Brain pericyte (primary cell): ENCODE measurements around the gene MIEF1.

Experiments used
- DNase-seq: peaks from one replicate; pipeline ENCODE4 v3.0.0-alpha.2; 2012; ENCODE audit warnings: low read depth, low spot score

Gene MIEF1

DNA sequence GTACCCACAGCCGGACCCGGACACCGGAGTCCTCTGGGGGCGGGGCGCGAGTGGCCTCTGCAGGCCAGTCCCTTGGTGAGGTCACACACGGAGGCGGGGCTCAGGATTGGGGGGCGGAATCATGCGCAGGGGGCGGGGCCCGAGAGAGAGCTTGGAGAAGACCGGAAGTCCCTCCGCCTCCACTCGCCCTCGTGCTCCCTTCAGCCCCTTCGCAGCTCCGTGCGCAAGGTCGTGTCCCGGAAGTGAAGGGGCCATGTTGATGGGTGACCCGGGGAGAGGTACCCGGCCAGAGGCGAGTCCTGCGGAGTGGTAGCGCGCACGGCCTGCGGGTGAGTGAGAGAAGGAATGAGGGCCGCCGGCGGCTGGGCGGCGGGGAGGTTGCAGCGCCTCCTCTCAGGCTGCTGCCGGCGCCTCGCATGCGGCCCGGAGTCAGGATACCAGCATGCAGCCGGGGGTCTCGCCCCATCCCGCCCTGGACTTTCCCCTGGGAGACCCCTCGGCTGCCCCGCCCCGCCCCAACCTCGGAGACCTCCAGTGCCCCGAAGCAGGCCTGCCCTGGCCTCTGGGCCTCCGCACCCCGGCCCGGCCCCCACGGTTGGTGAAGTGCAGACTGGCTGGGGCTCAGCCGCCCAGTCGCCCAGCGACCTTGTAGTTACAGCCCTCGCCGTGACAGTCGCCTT is at the start of gene MIEF1:
MIEF1 (plus strand) TSS at position 182 of the 680 bp plus-strand sequence. CDS start 9,005 bp downstream, outside the sequence.
- peak; percentile 80 for DNase-seq

DNA sequence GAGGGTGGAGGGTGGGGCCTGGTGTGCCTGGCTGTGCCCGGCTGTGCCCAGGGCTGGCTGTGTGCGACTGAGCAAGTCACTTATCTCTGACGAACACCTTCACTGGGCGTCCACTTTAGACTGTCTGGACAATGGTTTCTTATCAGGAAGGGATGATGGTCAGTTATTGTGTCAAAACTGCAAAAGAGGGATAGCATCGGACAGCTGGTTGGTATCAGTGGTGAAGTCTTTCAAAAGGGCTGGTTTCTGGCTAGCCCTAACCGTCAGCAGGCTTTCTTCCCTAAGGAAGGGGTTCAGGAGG is 49.4 kb upstream of the MIEF1 start:
- no peak for DNase-seq

DNA sequence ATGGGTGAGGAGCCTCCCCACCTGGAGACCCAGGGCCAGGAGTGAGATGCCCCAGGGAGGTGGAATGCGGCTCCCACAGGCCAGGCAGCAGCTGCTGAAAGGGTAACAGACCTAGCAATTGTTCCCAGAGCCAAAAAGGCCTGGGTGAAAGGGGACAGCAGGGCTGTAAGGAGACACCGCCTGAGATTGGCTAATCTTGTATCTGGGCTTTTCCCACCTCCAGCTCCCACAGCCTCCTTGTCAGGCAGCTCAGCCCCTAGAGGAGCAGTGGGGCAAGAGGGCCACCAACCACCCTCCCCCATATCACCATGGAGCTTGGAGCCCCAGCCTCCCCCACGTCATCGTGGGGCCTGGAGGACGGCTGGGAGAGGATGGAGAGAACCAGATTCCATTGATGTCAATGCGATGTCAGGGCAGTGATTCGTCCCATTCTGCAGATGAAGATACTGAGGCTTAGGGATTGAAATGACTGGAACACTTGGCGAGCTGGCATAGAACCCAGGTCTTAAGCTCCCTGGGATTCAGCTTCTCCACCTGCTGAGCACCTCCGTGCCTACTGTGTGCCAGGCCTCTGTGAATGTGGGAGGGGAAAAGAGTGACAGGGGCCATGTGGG is 48.2 kb upstream of the MIEF1 start:
- no peak for DNase-seq

DNA sequence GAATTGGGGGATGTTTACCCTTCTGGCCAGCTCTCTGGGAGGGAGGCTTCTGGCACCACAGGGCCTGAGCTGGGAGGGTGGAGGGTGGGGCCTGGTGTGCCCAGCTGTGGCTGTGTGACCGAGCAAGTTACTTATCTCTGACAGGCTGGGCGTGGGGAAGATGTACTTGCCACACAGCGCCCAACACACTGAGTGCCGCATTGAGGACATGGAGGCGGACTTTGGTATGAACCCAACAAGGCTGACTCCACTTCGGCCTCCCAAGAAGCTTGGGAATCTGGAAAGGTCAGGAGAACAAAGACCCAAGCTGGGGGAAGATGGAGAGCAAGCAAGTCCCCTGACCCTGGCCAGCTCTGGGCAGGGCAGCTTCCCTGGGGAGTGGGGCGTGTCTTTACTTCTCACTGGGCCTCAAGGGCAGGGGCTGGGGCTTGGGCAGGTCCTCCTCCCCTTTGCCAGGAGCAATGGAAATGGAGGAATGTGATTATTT is 47.7 kb upstream of the MIEF1 start:
- DNase-seq = no peak

DNA sequence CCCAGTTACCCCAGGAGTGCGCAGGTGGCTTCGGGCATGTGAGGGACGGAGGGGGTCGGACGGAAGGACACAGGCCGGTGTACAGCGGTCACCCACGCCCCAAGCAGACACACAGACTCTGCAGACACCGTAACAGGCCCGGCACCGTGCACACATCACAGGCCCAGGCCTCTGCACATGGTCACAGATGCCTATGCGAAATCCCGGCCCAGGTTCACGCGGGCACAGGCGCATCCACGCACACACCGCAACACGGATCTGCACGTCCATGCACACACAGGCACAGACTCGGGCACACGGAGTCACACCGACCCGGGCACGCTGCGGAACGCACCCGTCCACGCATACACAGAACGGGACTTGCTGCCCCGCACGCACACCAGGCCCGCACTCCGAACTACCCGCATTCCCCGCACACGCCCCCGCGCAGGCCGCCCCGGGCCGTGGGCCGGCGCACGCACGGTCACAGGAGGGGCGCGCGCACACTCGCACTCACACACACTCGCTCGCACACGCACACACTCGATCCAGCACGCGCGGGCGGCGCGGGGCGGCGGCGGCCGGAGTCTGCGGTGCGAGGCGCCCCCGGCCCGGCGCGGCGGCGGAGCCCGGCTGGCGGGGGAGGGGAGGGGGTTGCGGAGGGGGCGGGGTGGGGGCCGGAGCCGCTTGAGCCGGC is 45.4 kb upstream of the MIEF1 start, which contains the start of gene MGAT3:
MGAT3 (plus strand) TSS at position 491 of the 676 bp plus-strand sequence. CDS start 30,336 bp downstream, outside the sequence.
- no peak for DNase-seq

DNA sequence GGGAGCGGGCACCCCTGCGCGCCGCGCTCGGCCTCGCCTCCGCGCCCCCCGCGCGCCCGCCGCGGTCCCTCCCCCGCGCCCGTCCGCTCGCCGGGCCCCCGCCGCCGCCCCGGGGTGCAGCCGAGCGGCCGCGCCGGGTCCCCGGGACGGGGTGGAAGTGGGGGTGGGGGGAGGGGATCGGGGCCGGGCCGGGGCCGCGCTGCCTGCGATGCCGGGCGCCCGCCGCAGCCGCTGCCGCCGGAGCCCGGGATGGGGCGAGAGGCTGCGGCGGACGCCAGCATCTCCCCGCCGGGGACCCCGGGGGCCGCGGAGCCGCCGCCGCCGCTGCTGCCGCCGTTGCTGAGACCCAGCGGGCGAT is 44.9 kb upstream of the MIEF1 start:
- no peak for DNase-seq

DNA sequence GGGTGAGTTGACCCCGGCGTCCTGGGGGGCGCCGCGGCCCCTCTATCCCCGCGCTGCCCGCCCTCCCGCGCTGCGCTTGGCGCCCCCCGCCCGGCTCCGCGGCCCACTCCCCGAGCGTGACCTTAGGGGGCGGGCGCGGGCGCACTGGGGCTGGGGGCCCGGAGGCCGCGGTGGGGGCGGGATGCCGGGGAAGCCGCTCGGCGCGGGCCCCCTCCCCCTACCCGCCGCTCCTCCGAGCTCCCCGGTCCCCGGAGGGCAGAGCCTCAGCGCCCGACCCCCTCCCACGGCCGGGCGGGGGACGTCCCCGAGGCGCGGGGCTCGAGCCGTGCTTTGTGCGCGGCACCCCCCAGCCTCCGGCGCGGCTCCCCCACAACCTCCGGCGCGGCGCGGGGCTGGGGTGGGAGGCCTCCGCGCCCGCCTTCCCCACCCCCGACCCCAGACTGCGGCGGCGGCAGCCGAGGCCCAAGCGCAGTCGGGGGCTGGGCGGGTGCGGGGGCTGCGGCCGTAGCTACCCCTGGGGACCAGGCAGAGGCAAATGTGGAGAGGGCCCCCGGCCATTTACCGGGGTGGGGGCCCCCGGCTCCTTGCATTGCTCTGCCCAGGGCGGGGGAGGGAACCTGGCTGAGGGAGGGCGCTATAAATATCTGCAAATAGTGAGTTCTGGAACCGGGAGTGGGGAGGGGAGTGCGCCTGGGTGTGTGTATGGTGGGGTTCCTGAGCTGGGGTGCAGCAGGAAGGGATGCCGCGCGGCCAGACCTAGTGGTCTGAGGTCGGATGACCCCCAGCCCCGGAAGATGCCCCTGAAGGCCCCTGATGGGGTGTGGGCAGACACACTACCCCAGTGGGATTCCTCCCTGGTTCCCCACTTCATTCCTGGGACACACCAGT is 44.3 kb upstream of the MIEF1 start:
- DNase-seq = no peak

DNA sequence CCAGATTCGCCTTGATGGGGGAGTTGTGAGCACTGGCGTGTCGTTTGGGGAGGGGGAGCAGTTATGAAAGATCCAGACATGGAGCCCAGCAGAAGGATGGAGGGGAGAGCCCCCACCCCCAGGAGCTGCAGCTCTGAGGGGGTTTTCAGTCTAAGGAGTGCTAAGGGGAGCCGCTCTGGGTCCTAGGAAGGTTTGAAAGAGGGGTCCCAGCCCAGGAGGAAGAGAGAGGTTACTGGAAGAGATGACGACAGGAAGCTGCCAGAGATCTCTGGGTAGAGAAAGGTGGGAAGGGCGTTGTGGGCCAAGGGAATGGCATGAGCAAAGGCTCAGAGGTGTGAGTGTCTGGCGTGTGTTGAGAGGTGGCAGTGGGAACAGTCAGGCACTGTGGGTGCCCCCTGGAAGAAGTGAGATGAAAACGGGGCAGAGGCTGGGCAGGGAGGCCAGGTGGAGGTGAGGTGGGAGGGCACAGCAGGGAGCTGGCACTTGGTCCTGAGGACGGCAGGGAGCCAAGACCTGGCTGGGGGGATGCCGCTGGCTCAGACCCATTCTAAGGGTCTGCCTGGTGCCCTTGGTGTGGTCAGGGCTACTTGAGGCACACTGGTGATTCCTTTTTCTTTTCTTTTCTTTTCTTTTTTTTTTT is 43.5 kb upstream of the MIEF1 start:
- no peak for DNase-seq

DNA sequence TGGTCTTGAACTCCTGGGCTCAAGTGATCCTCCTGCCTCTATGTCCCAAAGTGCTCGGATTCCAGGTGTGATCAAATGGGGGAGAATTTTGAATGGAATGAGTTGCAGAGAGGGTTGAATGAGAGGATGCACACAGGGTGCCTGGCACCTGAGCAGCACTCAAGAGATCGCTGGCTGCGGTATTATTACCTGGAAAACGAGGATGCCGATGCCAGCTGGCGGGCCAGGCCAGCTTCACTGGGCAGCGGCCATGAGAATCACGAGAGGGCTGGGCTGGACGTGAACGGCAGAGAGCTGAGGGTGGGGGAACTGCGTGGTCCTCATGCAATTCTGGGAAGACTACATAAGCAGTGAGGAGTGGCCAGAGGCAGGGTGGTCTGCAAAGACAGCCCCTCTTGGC is 42.4 kb upstream of the MIEF1 start:
- DNase-seq = no peak

DNA sequence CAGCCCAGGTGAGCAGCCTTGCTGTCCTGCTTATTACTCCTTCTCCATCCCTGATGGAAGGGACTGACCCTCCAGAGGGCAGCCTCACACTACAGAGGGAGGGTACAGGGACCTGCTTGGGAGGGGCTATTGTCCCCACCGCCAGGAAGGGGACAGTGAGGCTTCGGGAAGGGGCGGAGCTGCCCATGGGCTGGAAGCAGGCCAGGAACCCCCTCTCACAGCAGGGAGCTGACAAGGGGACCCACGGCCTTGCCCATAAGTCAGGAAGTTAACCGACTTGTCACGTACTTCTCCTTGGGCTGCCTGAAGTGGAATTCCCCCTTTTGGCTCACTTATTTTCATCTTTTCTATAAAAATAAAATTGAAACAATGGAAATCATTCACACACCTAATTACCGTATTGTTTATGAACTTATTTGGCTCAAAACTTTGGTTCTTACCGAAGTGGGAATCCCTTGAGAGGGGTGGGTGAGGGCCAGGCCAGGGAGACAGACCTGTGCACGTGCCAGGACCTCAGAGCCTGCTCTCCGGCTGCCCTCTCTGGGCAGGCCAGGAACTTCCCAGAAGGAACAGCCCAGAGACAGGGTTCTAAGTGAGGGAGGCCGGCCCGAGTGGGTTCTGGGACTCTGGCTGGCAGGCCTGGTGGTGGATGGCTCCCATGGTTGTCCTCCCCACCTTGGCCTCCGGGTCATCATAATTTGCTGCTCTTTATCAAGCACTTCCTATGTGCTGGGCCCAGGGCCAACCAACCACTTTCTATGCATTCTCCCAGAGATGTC is 39.5 kb upstream of the MIEF1 start:
- DNase-seq = no peak

DNA sequence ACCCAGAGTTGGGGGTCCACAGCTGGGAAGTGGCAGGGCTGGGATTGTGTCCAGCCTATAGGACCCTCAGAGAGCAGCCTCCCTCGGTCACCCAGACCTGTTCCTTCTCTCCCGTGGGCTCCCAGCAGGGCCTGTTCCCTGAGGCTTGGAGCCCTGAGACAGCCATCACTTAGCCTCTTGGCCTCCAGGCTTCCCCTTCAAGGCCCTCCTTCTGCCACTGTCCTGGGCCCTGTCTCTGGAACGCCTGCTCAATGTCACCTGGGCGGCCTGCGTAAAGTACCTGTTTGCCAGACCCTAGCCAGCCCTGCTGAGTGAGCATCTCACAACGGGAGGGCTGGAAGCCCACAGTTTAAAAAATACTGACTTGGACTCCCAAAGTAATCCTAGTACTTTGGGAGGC is 38.8 kb upstream of the MIEF1 start:
- DNase-seq = no peak

DNA sequence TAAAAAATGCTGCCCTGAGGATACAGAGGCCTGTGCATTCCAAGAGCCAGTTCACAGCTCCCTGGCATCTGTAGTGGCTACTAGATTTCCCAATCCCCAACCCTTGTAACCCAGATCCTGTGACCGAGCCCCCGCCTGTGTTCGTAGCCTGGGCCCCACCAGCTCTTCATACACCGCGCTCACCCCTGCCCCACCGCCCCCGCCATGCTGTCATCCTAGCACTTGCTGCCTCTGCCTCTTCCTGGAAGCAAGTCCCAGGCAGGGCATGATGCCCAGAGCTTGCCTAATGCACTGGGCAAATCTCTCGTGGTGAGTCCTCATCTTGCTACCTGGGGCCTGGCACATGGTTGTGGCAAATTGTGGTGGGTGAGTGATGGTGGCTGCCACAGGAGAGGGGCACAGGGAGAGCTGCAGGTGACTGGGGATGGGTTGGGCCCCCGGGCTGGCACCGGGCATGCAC is 38.1 kb upstream of the MIEF1 start:
- DNase-seq = no peak

DNA sequence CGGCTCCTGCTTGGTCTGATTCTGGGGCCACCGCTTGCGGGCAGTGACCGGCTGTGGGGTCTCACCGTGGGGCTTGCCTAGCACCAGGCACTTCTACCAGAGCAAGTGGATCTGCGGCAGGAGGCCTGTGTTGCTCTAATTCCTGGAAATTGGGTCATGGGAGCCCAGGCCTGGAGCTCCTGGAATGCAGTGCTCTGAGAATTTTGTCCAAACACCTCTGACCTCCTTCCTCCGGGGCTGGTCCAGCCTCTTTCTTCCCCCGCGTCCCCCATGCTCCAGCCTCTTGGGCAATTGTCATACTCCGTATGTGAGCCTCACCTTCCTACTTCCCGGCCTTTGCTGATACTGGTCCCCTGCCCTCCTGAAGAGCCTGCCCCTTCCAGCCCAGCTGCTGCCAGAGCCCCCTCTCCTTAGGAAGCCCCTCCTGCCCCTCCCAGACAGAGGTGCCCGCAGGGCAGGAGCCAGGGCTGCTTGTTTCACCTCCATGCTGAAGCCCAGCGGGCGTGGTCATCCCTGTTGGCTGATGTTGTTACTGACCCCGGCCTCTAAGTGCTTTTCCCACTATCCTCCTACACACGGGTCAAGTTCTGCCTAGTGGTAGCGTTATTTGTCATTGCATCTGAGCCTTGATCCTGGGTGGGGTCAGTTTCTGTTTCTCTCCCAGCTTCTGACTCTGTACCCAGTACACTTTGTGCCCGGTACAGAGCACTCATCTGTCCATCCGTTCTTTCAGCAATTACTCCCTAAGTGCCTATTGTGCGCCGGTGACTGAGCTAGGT is 35.7 kb upstream of the MIEF1 start:
- no peak for DNase-seq

DNA sequence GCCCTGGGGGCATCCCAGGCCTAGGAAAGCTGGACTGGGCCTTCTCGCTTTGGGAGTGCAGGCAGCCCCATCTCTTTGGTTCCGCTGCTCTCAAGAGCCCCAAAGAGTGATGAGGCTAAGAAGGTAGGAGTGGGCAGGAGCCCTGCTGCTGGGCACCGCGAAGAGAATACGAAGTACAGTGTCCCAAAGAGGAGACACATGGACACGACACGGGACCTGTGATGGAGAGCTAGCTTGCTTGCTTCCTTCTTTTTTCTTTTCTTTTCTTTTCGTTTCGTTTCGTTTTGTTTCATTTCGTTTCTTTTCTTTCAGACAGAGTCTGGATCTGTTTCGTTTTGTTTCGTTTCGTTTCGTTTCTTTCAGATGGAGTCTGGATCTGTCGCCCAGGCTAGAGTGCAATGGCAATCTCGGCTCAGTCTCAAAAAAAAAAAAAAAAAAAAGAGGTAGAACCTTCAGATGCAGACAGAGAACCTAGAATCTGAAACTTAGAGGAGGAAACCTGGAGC is 34.6 kb upstream of the MIEF1 start:
- no peak for DNase-seq

DNA sequence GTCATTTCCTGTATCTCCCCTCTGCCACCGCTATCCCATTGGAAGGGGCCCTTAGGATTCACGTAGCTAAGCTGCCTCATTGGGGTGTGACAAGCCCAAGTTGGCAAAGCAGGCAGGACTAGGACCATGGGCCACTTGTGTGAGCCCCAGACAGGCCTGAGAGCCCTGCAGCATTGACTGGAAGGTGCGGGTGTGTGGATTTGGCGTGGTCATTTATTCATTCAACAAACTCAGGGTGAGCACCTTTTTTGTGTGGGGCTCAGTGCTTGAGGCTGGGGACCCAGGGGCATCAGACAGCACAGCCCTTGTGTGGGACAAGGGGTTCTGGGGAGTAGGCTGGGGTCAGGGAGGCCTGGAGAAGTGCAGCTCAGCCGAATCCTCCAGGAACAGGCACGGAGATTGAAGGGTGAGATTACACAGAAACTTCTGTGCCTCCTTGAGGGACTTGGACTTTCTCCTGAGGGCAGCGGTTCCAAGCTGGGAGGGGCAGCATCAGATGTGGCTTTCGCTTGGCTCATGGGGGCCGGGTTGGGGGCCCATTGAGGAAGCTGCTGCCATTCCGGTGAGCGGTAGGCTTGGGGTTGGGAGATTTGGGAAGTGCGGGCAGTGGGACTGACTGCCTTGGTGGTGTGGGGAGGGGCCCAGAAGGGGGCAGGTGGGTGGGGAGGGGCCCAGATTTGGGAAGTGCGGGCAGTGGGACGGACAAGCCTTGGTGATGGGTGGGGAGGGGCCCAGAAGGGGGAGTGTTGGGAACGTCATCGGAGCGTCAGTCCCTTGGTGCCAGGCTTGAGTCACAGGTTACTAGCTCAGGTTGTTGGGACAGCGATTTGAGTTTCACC is 33.4 kb upstream of the MIEF1 start:
- no peak for DNase-seq

DNA sequence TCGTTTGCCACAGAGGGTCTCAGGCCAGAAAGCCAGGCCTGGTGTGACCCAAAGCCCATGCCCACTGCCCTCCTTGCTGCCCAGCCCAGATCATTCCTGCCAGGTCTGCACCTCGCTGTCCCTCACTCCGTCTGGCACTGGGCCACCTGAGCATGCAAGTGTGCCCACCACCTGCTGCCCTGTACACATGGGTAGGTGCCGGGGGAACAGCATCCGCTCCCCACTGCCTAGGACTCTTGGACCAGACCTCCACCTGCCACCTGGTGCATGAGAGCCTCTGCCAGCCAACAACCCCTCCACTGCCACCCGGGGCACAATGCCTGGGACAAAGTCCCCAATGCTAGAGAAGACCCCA is 32.8 kb upstream of the MIEF1 start:
- no peak for DNase-seq

DNA sequence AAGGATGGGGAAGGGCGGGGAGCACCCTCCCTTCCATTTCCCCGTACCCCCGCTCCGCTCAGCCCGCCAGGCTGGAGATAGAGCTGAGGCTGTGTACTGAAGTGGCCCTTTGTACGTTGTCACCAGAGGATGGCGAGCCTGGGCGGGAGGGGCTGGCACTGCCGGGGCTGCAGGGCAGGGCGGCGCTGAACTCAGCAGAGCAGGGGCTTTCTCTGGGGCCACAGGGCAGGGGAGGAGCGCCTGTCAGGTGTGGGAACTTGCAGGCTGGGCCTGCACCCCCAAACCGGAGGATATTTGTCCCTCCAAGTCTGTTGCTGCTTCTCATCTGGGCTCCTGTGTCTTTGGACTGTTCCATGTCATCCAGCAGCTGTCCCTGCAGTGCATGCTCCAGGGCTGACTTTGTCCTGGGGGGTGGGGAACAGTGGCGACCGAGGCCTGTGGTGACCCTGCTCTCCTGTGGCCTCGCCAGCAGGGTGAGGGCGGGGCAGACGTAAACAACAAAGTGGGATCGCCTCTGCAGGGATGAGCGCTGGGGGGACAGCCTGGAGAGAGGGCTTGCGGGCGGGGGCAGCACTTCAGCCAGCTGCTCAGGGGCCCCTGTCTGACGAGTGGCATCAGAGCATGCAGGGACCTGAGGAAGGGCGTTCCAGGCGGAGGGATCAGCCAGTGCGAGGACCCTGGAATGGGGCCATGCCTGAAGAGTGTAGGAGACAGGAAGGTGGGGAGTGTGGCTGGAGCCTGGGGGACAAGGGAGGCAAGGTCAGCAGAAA is 32.2 kb upstream of the MIEF1 start:
- DNase-seq = no peak
